ENCODE measurements around the gene ABHD6.

DNA sequence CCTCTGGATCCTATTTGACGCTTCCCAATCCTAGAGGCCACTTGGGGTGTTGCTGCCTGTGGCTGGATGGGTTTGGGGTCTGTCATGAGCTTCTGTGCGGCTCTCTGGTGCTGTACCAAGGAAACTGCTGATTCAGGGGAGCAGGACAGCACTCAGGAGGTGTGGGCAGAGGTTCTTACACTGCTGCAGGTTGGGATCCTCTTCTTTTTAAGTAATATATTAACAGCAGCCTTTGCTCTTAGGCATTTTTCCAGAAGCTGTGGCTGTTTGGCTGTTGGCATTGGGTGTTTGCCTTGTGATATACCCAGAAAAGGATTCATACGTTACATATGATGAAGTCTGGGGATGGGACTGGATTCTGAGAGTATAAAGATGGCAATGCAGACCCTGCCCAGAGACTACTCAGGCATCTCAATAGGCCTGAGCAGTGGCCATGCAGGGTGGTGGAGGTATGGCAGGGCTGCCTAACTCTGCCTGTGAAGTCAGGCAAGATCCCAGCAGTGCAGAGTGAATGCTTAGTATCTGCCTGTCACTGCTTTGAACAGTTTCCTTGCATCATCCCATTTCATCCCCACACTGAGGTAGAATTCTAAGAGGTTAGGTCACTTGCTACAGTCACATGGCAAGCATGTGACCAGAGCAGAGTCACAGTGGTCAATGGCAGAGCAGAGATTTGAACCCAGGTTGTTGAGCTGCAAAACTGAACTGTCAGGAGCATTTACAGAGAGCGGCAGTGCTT lies 3.9 kb downstream of the ABHD6 start:
- TF ChIP-seq CTCF (conservative IDR thresholded peaks at IDR 0.05) (no peak), EZH2 (IDR thresholded peaks at IDR 0.05; ENCODE audit: low read depth) (no peak)
